HG03064 (cell line): Measurements from ENCODE around the gene ITFG1.

Experiments
- ATAC-seq: cut with Tn5 transposase; IDR thresholded peaks from one replicate; pipeline ENCODE4 v1.9.1; 2021; ENCODE audit warnings: low read depth; ENCODE audit not compliant: unreplicated experiment

The ITFG1 gene

GRCh38 chr16:47460711-47461597 lies at the start of gene ITFG1, which contains the start of gene PHKB:
ITFG1 (minus strand) TSS chr16:47461063; CDS start chr16:47461045, 18 bp downstream.
PHKB (plus strand) TSS chr16:47461331; CDS start chr16:47461351, 20 bp downstream.
- ATAC-seq = peak; percentile 70

GRCh38 chr16:47507701-47508100 lies 46.8 kb upstream of the ITFG1 start:
- ATAC-seq = no peak

GRCh38 chr16:47506800-47507199 lies 45.9 kb upstream of the ITFG1 start:
- ATAC-seq = no peak

GRCh38 chr16:47504599-47504998 lies 43.7 kb upstream of the ITFG1 start:
- ATAC-seq = no peak

GRCh38 chr16:47503936-47504335 lies 43.1 kb upstream of the ITFG1 start:
- no peak for ATAC-seq

GRCh38 chr16:47499700-47500264 lies 38.9 kb upstream of the ITFG1 start:
- ATAC-seq = no peak

DNA sequence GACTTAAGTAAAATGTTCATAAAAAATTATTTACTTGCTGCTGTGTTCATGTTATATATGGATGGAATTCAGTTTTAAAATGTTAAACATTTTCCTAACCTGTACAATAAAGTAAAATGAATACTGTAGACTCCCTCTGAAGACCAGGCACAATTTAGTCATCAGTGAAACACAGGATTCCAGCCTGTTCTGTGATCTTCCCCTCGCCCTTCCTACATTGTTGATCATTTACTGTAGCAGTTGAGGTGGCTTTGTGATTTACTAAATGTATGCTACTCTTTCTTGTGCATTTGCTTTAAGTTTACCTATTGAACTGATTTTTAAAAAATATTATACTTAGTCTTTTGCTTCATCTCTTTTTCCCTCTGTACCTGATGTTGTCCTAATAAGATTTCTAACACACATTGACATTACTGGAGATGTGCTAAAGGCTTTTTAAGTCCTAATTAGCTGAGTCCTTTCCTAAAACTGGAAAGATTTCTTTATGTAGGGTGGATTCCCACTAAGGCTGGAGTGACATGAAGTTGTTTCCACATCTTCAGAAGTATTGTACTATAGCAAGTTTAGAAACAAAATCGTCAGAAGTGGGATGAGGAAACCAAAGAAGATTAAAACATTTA lies 38.3 kb upstream of the ITFG1 start:
- no peak for ATAC-seq

- ATAC-seq = peak; percentile 60
Observed at GRCh38 chr16:47493381-47494337, 32.8 kb upstream of the ITFG1 start.

- peak; percentile 68 for ATAC-seq
Observed at GRCh38 chr16:47492428-47493377, 31.8 kb upstream of the ITFG1 start.

DNA sequence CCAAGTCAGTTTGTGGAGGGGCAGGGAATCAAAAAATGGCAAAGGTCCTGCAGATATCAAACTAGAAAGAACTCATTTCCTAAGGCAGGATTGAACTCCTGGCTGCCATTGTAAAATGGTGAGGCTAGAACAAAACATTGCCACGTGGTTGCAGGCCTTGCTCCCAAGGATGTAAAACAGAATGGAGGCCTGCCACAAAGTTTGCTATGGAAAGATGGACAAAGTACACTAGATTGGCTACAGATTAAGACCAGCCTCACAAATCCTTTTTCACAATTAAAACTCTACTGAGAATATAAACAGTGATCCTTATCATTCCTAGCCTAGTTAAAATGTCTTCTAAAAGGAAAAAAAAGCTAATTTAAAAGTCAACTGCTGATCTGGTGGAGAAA lies 31.2 kb upstream of the ITFG1 start:
- no peak for ATAC-seq

- ATAC-seq = no peak
Observed at GRCh38 chr16:47490471-47490870, 29.6 kb upstream of the ITFG1 start.

GRCh38 chr16:47488051-47488450 lies 27.2 kb upstream of the ITFG1 start:
- no peak for ATAC-seq

GRCh38 chr16:47486856-47487255 lies 26.0 kb upstream of the ITFG1 start:
- no peak for ATAC-seq

DNA sequence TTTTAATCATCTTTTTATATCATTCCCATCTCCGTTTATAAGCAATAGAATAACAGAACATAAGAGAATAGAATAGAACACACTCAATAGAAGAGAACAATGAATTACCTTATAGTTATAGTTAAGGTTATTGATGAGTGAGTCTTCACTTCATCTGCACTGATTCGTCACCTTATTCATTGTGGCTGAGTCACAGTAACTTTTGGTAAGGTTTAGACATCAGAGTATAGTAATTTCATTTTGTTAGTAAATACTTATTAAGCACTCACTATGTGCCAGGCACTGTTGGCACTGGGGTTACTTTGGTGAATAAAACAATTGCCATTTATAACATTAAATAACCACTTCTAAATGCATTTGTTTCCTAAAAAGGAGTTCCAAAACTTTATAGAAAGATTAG lies 22.8 kb upstream of the ITFG1 start:
- no peak for ATAC-seq

GRCh38 chr16:47481698-47482374 lies 21.0 kb upstream of the ITFG1 start:
- ATAC-seq = no peak

- ATAC-seq = no peak
Observed at GRCh38 chr16:47480410-47480809, 19.5 kb upstream of the ITFG1 start.

GRCh38 chr16:47477679-47478078 lies 16.8 kb upstream of the ITFG1 start:
- no peak for ATAC-seq

- no peak for ATAC-seq
Observed at GRCh38 chr16:47476654-47477345, 15.9 kb upstream of the ITFG1 start.
